Stimulated activated CD4-positive, alpha-beta T cell treated with anti-CD3 and anti-CD28 coated beads, Interleukin-4, amount 100 ng/mL, for 24 hours (primary cell): ENCODE data around the gene DEPDC5.
A peak's percentile ranks its signal among the peaks of the same experiment; 100 is the strongest.

Experiments
- DNase-seq: peaks from one replicate; pipeline ENCODE4 v3.0.0-alpha.2; 2020

DEPDC5 gene

DNA sequence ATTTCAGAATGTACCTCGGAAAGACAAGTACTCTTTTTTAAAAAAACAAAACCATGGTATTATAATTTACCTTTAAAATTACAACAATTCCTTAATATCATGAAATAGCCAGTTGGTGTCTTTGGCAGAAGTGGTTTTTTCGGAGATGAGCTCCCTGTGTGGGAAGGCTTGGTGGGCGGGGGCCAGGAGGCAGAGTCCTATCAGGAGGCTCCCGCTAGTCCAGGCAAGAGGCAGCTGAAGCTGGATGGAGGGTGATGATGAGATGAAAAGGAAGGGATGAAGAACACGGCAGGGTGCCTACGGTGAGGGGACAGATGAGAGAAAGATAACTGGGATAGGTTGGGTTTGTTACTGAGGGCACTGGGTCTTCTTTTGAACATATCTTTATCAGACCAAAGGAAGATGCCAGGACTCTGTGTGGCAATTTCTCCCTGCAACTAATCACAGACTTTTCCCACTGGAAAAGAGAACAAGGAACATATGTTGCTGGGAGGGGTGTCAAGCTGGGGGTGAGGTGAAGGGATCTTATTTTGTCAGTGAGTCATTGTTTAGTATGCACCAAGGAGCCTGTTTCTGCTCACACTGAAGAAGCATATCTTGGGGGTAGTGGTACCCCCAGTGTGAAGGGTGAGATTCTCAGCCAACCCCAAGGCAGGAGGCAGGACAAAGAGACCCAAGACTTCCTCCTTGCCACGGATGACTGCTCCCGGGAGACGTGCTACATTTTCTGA, 99.0 kb downstream of the DEPDC5 start:
- no peak for DNase-seq

DNA sequence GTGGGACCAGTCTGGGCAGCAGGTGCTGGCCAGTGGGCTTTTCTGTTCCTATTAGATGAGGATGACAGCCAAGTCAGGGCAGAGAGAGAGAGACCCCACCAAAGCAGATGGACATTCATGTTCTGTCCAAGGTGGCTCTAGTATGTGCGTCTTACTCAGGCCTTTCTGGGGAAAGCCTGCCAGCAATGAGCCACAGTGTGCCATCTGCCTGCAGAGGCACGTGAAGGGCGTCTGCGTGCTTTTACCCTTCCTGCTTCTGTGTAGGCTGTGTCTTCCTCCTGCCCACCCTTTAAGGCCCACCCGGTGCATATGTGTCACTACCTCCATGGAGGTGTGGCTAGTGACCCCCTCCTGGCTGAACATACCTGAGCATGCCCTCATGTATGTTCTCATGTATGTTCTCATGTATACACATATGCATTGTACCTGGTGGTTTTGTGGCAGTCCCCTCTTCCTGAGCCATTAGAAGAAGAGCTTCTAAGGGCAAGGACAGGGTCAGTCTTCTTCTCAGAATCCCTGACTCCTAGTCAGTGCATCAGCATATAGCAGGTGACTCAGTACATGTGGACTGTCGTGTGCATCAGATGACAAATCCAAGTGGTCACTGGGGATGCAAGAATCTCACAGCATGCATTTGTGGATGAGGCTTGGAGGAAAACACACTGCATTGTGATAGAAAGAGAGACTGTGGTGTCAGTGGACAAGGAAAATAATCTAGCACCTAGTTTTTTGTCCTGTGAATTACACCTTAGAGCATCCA, 100.1 kb downstream of the DEPDC5 start:
- DNase-seq: no peak

- no peak for DNase-seq
Observed at GRCh38 chr22:31857247-31857646, 103.4 kb downstream of the DEPDC5 start.

DNA sequence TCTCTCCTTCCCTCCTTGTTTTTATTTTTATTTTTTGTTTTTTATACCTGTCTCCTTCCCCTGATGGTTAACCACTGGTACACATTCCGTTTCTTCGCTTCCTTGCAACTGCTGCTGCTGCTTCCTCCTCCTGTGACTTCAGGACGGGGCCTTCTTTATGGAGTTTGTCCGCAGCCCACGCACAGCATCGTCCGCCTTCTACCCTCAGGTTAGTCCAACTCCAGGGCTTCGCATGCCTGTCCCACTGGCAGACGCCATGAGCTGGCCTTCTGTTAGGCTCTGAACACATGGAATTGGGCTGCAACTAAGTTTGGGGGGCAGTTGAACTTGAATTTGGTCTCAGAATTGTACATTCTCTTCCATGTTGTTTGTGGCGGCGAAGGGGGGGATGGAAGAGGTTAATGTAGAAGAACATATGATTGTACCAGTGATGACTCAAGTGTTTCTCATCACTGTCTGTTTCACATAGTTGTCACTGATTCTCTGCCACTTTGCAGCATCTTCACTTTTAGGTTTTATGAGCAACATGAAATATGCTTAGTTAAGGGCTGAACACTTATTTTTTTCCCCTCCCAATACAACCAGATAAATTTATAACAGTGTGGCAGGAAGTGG, 107.5 kb downstream of the DEPDC5 start:
- DNase-seq: peak; percentile 29

GRCh38 chr22:31866918-31867317, 113.1 kb downstream of the DEPDC5 start:
- no peak for DNase-seq

DNA sequence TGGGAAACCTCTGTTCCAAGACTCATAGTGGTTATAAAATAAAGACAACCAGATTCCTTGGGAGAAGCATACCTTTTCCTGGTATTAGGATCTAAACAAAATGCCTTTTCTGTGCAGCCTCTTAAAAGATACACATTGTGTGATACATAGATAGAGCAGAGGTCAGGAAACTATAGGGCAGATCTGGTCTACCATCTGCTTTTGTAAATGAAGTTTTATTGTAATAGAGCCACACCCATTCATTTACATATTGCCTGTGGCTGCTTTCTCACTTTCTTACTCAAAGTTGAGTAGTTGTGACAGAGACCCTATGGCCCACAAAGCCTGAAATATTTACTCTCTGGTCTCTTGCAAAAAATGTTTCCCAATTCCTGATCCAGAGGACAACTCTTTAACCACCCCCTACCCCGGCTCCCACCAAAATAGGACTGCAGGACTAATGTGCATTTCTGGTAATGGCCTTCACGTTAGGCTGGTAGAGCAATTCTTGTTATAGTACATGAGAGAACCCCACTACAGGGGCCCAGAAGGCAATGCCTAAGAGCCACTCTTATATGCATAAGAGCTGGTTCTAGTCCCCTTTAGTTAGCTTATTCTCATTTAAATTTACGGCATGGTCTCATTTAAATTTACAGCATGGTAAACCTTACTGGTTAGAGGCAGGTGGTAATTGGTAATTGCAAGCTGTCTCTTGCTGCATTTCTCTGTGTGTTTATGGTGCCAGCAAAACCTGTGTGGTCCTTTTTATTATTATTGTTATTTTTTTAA, 113.8 kb downstream of the DEPDC5 start:
- DNase-seq: no peak

GRCh38 chr22:31869739-31870138, 115.9 kb downstream of the DEPDC5 start:
- no peak for DNase-seq

GRCh38 chr22:31870890-31871289, 117.1 kb downstream of the DEPDC5 start:
- DNase-seq: no peak

DNA sequence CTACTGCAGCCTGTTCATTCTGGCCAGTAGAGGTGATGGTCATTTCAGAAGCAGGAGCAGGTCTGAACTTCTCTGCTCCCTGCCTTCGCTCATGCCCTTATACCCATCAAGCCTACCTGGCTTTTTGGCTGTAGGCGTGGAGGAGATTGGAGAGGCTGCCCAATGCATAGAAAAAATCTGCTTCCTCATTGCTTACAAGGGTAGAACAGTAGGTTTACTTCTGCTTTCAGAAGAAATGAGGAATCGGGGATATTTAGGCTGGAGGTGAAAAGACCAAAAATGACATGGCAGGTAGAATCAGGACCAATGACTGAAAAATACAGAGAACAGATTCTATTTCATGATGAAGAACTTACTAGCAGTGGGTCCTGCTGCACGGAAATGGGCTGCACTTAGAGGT, 117.7 kb downstream of the DEPDC5 start:
- DNase-seq: no peak

GRCh38 chr22:31872209-31872608, 118.4 kb downstream of the DEPDC5 start:
- no peak for DNase-seq

- no peak for DNase-seq
Observed at GRCh38 chr22:31874821-31875220, 121.0 kb downstream of the DEPDC5 start.

DNA sequence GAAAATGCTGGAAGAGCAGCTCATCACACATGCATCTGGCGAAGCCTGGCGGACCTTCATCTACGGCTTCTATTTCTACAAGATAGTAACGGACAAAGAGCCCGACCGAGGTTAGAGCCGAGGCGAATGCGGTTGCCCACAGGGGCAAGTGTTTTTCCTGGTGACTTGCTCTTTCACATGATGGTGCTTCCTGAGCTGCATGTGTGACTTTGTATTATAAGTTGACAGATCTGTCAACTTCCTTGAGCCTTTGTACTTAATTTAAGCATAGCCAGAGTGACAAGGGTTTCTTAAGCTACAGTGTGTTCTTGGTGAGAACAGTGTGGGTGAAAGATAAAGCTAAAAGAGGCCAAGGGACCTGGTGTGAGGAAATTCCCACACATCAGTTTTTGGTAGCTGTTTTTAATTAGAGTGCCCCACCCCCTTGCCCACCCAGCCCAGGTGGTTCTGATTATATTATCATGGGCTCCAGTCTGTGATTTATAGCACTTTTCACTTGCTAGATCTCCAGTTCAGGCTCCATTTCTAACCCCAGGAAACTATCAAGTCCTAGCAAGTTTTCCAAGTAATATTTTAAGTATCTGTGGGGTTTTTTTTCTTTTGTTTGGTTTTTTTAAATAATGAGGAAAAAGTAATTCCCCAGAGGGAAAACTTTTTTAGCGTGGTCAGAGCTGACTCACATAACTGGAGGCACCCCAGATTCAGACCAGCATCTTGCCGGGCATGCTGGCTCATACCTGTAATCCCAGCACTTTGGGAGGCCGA, 122.5 kb downstream of the DEPDC5 start:
- DNase-seq: no peak

GRCh38 chr22:31879585-31879984, 125.8 kb downstream of the DEPDC5 start:
- no peak for DNase-seq

GRCh38 chr22:31881200-31881599, 127.4 kb downstream of the DEPDC5 start:
- DNase-seq: no peak

DNA sequence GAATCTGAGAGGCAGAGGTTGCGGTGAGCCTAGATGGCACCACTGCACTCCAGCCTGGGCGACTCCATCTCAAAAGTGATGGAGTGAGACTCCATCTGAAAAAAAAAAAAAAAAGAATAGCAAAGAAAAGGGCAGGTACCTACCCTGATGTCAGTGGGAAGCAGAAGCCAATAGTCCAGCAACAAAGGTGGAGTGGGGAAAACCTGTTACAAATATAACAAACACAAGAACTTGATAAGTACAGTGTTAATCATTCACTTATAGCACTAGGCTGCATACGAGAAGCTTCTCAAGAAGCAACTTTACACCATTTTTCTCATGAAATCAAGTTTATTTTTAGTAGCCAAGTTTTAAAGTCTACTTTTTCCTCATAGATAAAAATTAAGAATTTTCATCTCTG, 128.0 kb downstream of the DEPDC5 start:
- no peak for DNase-seq

DNA sequence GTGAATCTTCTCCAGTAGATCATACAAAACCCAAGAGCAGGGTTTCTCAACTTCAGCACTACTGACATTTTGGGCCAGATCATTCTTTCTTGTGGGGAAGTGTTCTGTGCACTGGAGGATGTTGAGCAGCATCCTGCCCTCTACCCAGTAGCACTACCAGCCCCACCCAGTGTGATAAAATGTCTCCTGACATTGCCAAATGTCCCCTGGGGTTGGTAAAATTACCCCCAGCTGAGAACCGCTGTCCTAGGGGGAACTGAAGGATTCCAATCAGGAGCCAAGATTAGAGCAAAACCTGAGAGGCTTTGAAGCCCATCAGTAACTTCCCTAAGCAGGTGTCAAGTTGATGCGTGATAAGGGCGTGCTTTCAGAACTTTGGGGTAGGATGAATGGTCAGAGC, 129.2 kb downstream of the DEPDC5 start:
- no peak for DNase-seq

GRCh38 chr22:31883989-31884388, 130.2 kb downstream of the DEPDC5 start:
- no peak for DNase-seq

DNA sequence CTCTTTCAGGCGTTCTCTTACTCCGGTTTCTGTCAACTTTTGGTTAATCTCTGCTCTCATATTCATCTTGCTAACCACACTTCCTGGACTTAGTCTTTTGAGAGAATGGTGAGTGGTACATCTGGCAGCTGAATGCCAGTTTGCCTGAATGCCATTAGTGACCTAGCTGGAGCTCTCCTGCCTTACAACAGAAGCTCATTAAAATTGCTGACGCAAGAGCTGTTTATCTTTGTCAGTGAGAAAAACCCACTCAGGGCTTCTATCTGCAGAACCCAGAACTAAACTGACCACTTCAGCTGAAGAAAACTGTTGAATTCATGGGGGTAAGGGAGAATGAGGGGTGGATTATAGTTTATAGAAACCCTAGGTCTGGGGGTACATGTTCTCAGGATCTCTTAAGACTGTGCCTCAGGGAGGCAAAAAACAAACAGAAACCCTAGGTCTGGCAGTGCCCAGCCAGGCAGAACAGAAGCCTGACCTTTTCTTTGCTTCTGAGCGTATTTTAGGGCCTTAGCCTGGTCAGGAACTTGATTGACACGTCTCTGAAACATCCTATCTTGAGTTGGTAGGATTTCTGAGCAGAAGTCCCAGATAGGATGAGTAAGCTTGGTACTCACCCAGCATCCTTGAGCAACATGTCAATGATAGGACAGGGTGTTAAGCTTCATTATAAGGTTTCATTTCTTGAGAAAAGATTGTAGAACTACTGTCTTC, 137.7 kb downstream of the DEPDC5 start:
- no peak for DNase-seq

- no peak for DNase-seq
Observed at GRCh38 chr22:31892080-31892433, 138.2 kb downstream of the DEPDC5 start.

- no peak for DNase-seq
Observed at GRCh38 chr22:31893460-31893859, 139.6 kb downstream of the DEPDC5 start.

- no peak for DNase-seq
Observed at GRCh38 chr22:31895411-31896123, 141.7 kb downstream of the DEPDC5 start.
